ENCODE results near the gene TACR2. TPM values are rescaled to one million over a fixed set of nuclear protein-coding genes. Genes with fewer than 3 reads are reported as not detected.
A peak's percentile ranks its signal among the peaks of the same experiment; 100 is the strongest.

Gene TACR2
- total RNA-seq, 1 experiment from 2014 or later, result 0.26 TPM

GRCh38 chr10:69410487-69410886 is 6.2 kb downstream of the TACR2 start:
- TF ChIP-seq CTCF (IDR thresholded peaks at IDR 0.05; ENCODE audit: unreplicated experiment), result no peak
- H3K27me3 Mint-ChIP-seq (ENCODE audit: unreplicated experiment), result no peaks in the 10 kb centered on the region
- no peak overlapping the region for H3K4me3 Mint-ChIP-seq (ENCODE audit: low read depth, unreplicated experiment)
- CTCF ChIA-PET, result interaction anchor here (0.7 kb wide), 2 partner anchors 192 to 308 kb away, joined by 4 to 6 read pairs; no protein-coding TSS in a partner anchor
- H3K4me1 Mint-ChIP-seq (ENCODE audit: low read depth, unreplicated experiment), result peaks cover 21% of the 10 kb centered on the region
- intact Hi-C loops (cut with micrococcal nuclease; ENCODE audit: unreplicated experiment), result no loop called here
- H3K9me3 Mint-ChIP-seq (ENCODE audit: low read depth, unreplicated experiment), result no peaks in the 10 kb centered on the region
- DNase-seq, result no peak
- H3K27ac Mint-ChIP-seq (ENCODE audit: unreplicated experiment), result no peak overlapping the region
- BruUV-seq (replicated peaks), result no TSS peak
- peaks cover 29% of the 10 kb centered on the region for H3K36me3 Mint-ChIP-seq (ENCODE audit: insufficient read depth, unreplicated experiment)

GRCh38 chr10:69409968-69410367 is 6.8 kb downstream of the TACR2 start:
- BruUV-seq (replicated peaks), result no TSS peak
- CTCF ChIA-PET, result interaction anchor here (0.7 kb wide), 2 partner anchors 192 to 309 kb away, joined by 4 to 6 read pairs; no protein-coding TSS in a partner anchor
- DNase-seq, result no peak
- Mint-ChIP-seq H3K4me3 (ENCODE audit: low read depth, unreplicated experiment) (no peak overlapping the region), H3K36me3 (ENCODE audit: insufficient read depth, unreplicated experiment) (peaks cover 29% of the 10 kb centered on the region), H3K9me3 (ENCODE audit: low read depth, unreplicated experiment) (no peaks in the 10 kb centered on the region), H3K27me3 (ENCODE audit: unreplicated experiment) (no peaks in the 10 kb centered on the region), H3K27ac (ENCODE audit: unreplicated experiment) (no peak overlapping the region), H3K4me1 (ENCODE audit: low read depth, unreplicated experiment) (peaks cover 21% of the 10 kb centered on the region)
- no peak for TF ChIP-seq CTCF (IDR thresholded peaks at IDR 0.05; ENCODE audit: unreplicated experiment)
- intact Hi-C loops (cut with micrococcal nuclease; ENCODE audit: unreplicated experiment), result loop anchor here (2.0 to 5.0 kb wide), 2 partner anchors 15 to 107 kb away; no protein-coding TSS in a partner anchor

GRCh38 chr10:69409176-69409495 is 7.6 kb downstream of the TACR2 start:
- H3K4me1 Mint-ChIP-seq (ENCODE audit: low read depth, unreplicated experiment), result peaks cover 21% of the 10 kb centered on the region
- DNase-seq, result no peak
- peak overlapping the region; percentile 43 for H3K27ac Mint-ChIP-seq (ENCODE audit: unreplicated experiment)
- peak overlapping the region; percentile 29 for H3K4me3 Mint-ChIP-seq (ENCODE audit: low read depth, unreplicated experiment)
- no peaks in the 10 kb centered on the region for H3K27me3 Mint-ChIP-seq (ENCODE audit: unreplicated experiment)
- no TSS peak for BruUV-seq (replicated peaks)
- CTCF ChIA-PET, result interaction anchor here (1.1 to 3.2 kb wide), 8 partner anchors 15 to 228 kb away, joined by 4 to 44 read pairs (median 14); no protein-coding TSS in a partner anchor
- no peaks in the 10 kb centered on the region for H3K9me3 Mint-ChIP-seq (ENCODE audit: low read depth, unreplicated experiment)
- peaks cover 26% of the 10 kb centered on the region for H3K36me3 Mint-ChIP-seq (ENCODE audit: insufficient read depth, unreplicated experiment)
- no peak for TF ChIP-seq CTCF (IDR thresholded peaks at IDR 0.05; ENCODE audit: unreplicated experiment)
- intact Hi-C loops (cut with micrococcal nuclease; ENCODE audit: unreplicated experiment), result loop anchor here (2.0 to 5.0 kb wide), 2 partner anchors 16 to 108 kb away; no protein-coding TSS in a partner anchor

- CTCF ChIA-PET, result interaction anchor here (0.5 to 3.2 kb wide), 20 partner anchors 8 to 233 kb away, joined by 3 to 44 read pairs (median 4); partner anchors contain the start of genes TACR2 and TSPAN15
- no TSS peak for BruUV-seq (replicated peaks)
- Mint-ChIP-seq H3K4me3 (ENCODE audit: low read depth, unreplicated experiment) (peak overlapping the region; percentile 29), H3K9me3 (ENCODE audit: low read depth, unreplicated experiment) (no peaks in the 10 kb centered on the region), H3K27ac (ENCODE audit: unreplicated experiment) (peak overlapping the region; percentile 43), H3K27me3 (ENCODE audit: unreplicated experiment) (no peaks in the 10 kb centered on the region), H3K36me3 (ENCODE audit: insufficient read depth, unreplicated experiment) (peaks cover 26% of the 10 kb centered on the region), H3K4me1 (ENCODE audit: low read depth, unreplicated experiment) (peaks cover 21% of the 10 kb centered on the region)
- DNase-seq, result peak; percentile 97
- intact Hi-C loops (cut with micrococcal nuclease; ENCODE audit: unreplicated experiment), result loop anchor here (2.0 to 5.0 kb wide), 2 partner anchors 16 to 109 kb away; no protein-coding TSS in a partner anchor
- TF ChIP-seq CTCF (IDR thresholded peaks at IDR 0.05; ENCODE audit: unreplicated experiment), result peak; percentile 93
Measured at GRCh38 chr10:69408318-69409175, 8.2 kb downstream of the TACR2 start.

Data from Calu3 (cell line).